ENCODE measurements around the gene HS6ST1.

Gene HS6ST1

DNA sequence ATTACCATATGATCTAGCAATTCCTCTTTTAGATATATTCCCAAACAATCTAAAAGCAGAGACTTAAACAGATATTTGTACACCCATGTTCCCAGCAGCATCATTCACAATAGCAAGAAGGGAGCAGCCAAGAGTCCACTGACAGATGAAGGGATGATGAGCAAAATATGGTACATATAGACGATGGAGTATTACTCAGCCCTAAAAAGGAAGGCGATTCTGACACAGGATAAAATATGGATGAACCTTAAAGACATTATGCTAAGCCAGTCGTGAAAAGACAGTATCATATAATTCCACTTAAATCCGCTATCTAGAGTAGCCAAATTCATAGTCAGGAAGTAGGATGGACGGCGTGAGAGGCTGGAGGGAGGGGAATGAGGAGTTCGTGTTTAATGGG lies 20.4 kb downstream of the HS6ST1 start:
- DNase-seq = no peak

DNA sequence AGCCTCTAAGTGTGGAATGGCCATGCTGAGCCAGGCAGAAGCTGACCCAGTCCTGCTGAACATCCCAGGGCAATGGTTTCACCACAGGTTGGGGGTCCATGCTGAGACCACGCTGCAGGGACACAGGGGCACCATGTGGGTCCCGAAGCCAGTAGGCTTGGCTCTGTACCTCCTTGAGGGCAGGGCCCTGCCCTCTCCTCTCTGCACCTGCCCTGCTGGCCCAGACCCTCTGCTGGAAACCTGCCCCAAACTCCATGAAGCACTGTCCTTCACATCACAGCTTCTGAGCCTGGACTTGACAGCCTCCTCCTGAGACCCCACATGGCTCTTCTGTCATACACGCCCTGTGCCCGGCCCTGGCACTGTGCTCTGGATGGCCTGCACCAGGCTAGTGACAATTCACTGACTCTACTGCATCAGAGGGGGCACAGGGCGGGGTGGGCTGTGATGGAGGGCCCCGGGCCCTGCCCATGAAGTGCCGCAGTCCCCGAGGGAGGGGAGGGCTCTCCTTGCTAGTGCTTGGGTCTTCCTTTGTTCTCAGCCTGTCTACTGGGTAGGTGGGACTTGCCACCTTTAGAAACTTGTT lies 24.7 kb downstream of the HS6ST1 start:
- no peak for DNase-seq

DNA sequence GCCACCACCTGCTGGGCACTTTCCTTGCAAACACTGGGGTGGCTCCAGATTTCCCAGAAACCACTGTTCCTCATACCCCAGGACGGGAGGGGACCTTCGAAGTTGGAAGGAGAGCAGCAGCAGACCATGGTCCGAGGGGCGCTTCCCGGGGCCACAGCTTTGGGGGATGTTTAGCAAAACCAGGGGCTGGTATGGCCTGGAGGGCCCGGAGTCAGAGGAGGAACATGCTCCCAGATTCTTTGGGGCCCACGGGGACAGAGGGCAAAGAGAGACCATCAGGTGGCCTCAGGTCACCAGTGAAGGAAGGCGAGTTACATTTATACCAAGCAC lies 25.3 kb downstream of the HS6ST1 start:
- DNase-seq = no peak

DNA sequence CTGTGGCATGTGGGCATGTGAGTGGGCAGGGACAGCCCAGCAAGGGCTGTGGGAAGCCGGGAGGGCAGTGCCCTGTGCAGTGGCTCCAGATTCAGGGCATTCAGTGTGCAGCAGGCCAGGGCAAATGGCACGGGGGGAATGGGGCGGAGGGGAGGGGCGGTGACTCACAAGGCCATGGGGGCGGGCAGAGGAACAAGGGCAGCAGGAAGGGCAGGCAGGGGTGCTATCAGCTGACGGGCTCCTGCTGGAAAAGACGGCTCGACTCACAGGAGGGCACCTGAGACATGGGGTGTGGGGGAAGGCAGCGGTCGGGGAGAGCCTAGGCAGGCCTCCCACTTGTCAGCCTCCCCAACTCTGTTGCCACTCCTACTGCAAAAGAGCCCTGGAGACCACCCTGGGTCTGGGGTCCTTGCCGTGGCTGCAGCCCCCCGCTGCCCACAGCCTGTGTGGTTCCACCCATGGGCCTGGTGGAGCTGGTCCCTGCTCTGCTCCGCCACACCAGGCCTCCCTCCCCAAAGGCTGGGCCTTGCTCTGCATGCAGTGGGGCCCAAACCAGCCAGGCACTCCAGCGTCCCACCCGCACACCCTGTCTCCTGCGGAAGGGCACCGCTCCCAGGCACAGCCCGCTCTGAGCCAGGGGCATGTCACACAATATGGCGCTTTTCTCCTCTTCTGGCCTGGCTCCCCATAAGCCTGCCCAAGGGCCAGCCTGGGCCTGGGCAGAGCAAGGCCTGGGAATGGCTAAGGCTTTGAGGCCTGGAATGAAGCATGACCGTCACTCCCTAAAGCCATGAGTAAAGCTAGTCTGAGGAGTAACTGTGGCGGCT lies 25.9 kb downstream of the HS6ST1 start:
- no peak for DNase-seq

DNA sequence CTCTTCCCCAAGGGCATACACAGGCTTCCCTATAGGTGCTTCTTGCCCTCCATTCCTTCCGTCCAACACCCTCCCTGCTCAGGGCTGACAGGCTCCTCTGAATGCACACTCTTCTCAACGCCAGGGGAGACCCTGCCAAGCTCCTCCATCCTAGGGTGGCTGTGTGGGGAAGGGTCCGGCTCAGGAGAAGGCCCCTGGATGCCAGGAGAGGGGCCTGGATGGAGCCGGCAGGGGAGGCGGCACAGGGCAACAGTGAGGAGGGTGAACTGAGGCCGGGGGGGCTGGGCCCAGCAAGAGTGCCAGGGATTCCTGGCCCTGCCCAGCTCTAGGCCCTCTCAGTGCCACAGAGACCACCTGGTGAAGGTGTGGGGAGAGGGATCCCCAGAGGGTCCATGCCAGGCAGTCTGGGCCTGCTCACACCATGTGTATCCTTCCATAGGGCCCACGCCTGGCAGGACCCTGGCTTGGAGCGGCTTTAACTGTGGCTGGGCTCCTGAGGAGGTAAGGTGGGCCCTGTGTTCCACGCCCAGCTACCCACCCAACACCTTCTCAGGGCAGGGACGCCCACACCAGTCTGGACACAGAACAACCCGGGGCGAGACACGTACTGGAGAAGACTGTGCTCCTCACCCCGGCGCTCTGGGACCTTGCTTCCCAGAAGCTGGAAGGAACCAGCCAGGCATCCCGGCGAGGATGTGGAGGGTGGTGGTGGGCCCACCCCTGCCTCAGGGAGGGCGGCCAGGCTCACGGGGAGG lies 26.6 kb downstream of the HS6ST1 start:
- no peak for DNase-seq

DNA sequence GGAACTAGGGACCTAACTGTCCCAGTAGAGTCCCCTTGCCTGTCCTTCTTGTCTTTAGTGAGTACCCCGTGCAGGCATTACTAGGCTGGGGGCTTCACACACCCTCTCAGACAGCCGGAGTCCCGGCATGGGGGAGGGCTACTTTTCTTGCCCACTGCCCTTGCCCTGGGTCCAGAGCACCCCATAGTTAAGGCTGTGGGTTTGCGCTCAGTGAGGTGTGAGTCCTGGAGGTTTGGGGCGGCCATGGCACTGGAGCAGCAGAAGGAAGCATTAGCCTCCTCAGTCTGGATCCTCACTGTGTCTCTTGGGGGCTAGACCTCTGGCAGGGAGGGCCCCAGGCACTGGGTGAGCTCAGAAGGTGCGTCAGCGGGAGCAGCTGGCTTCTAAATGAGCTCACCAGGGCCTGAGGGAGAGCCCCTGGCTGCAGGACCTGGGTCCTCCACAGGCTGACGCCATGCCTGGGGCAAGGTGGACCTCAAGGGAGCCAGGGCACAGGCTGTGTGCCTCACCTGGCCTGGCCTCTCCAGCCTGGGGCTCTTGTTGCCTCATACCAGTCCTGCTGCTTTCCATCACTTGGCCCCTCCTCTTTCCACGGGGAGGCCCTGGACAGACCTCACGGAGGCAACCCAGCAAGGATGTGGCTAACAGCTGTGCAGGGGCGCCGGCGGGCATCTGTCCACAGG lies 27.4 kb downstream of the HS6ST1 start:
- DNase-seq = no peak

DNA sequence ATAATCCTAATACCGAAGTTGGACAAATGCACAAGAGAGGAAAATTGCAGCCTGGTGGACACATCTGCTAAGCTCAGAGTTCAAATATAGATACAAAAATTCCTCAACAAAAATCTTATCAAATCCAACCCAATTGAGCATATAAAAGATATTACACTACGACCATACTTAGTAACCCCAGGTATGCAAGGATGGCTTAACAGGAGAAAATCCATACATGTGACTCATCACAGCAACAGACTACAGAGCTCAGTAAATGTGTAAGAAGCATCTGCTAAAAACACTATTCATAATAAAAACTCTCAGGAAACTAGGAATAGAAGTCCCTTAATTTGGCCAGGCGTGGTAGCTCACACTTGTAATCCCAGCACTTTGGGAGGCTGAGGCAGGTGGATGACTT lies 28.3 kb downstream of the HS6ST1 start:
- no peak for DNase-seq

DNA sequence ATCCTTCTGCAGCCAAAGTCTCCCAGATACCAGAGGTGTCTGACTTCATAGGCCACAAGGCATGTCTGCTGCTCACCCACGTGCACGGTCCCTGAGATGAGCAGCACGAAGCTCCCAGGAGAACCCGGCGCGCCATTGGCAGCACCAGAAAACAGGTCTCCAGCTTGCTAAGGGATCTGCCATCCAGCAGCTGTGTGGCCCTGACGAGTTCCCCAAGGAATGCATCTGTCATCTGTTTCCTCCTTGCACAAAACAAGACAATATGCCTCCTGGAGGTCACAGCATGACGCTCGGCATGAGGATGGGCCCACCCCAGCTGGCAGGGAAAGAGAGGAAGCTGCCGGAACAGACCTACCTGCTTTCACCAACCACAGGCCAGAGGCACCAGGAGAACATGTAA lies 29.2 kb downstream of the HS6ST1 start:
- no peak for DNase-seq

DNA sequence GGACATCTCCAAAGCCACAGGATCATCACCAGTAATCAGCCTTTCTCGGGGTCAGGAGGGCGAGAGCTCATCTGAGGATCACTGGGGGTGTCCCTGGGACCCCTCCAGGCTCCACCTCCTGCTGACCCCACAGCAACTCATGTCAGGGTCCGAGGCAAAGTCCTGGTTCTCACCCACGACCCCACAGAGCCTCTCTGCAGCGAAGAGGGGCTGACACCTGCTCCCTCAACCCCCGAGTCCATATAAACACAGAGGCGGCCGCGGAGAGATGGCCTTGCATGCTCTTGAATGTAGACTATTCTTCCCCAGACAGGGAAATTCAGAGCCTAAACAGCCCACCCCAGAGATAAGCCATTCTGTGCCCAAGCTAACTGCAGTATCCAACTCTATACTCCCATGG lies 29.9 kb downstream of the HS6ST1 start:
- no peak for DNase-seq

DNA sequence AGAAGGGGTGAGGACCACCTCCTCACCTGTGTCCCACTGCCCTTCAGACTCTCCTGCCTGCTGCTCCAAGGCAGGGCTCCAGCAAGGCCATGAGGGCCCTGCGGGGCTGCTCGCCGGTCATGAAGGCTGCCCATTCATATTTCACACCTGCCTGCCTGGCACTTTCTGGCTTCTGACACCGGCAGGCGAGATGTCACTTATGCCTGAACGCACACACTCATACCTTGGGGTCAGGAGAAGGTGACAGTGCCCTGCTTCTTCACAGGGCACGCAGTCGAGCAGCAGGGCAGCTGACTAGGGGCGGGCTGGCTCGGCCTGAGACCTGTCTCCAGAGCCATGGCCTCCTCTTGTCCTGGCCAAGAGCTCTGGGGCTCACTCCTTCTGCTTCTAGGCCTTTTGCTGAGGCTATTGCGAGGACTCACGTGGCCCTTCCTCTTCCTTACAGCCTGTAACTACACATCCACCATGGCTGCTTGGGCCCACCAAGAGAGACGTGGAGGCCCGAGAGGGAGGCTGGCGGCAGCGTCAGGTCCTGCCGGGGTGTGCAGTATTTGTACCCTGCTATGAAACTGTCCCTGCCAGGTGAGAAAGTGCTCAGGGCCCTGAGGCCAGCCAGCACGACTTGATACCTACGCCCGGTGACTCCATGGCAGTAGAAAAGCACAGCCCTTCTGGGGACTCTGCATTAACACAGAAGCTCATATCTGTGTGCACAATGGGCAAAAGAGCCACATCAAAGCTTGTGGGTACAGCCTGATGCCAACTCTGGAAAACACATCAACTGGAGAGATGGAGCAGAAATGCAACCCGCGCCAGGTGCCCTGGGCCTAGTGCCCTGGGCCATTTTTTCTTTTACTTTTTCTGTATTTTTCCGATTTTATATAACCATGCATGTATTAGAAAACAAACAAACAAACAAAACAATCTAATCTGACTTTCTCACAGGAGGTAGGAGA lies 30.6 kb downstream of the HS6ST1 start:
- DNase-seq = no peak

DNA sequence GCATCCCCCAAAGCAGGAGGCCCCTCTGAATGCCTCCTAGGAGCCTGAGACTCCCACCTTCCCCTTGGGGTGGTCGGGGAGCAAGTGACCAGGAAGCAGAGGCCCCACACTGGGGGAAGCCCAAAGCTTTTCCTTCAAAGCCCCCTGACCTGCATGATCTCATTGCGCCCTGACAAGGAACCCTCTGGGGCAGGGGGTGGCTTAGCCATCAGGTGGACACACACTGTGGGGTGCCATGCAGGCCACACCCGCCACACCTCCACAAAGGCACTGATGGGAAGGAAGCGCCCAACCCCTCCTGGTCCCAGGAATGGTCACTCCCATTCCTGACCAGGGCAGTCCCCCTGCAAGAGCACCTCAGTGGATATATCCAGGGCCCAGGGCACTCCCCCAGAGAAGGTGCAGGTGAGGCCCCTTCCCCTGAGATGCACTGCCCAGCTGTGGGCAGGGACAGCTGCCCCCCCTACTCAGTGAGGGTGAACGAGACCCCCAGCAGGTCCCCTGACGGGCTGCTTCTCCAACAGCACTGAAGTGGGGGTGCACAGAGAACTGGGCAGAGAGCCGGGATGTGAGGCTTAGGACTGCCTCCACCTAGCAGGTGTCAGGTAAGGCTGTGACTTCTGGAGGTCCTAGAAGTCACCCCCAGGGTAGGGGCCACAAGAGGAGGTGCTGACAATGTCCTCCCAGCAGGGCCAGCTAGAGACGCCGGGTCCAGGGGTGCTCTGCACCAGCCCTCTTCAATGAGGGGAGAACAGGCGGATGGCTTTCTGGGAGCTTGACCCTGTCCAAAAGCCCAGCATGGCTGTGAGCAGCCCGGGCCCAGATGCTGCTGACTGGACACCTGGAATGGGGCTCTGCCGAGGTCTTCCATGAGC lies 31.5 kb downstream of the HS6ST1 start:
- DNase-seq = no peak

DNA sequence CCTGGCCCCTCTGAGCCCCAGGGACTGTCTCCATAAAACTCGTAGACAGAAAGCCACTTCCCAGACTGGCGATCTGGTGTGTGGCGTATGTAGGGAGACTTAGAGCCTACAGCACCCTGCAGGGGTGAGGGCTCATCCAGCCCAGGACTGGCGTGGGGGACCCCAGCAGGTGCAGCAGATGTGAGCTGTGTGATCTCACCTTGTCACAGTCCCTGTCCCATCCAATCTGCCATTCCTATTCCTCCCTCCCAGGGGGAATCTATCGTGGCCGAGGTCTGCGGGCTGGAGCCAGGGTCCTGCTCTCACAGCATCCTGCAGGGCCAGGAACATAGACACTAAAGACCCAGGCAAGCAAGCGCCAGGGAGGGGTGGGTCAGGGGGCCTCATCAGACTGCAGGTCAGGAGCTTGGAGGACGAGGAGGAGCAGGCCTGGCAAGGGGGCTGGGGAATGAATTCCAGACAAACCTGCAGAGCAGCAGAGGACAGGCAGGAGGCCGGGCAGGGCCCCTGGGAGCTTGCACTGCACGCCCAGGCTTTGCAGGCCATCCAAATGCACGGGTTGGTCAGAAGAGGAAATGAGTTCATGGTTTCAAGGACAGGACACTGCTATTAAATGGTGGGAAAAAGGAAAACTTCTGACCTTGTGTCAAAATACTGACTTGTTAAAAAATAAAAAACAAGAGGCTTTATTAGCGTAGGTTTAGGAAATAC lies 32.5 kb downstream of the HS6ST1 start:
- DNase-seq = no peak

DNA sequence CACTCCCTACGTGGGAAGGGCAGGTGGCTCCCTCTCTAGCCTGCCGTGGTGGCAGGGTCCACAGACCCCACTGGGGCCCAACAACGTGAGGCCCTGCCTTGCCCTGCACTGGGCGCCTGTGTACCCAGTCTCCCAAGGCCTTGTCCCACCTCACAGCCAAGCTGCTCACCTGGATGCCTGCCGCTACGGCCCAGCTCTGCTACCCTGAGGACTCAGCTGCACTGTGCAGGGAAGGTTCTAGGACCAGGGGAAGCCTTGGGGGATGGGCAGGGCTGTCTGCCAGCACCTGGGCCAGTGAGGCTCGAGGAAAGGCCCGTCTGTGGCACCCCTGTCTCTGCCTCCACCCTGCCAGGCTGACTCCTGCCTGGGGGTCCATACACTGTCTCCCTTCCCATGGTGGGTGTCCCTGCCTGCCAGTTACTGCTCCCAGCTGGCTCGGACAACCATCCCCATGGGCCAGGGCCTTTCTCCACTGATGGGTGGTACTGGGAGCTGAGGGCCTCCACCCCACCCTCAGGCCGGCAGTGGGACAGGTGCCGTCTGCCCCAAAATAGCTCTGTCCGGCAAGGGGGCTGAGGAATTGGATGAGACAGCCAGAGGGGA lies 33.2 kb downstream of the HS6ST1 start:
- DNase-seq = no peak

DNA sequence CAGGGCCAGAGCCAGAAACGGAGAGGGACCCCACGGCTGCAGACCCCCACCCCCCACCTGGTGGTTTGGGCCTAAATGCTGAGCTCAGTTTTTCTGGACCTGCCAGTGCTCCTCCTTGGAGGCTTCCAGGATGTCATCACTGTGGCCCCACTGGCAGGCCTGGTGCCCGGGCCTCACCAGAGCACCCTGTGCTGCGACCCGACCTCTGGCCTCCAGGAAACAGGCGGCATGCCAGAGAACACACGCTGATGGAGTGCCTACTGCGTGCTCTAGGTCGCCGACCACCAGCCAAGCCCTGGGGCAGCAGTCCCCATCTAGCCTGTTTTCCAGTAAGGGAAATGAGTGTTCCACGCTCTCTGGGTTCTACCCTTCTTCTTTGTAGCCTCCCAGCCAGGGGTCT lies 33.8 kb downstream of the HS6ST1 start:
- DNase-seq = no peak

DNA sequence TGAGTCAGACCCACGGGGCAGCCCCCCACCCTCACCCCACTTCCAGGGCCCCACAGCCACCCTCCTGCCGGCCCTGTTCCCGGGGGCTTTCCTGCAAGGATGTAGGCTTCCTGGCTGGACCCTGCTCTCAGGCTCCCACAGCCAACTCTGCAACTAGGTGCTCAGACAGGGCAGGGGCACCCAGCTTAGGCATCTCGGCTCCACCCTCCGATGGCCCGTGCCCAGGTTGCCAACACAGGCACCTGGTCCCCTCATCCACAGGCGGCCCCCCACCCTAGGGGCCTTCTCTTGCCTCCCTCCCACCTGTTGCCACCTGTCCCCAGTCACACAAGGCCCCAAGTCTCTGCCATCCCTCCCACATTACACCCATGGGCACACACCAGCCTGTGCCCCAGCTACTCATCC lies 34.6 kb downstream of the HS6ST1 start:
- DNase-seq = no peak

DNA sequence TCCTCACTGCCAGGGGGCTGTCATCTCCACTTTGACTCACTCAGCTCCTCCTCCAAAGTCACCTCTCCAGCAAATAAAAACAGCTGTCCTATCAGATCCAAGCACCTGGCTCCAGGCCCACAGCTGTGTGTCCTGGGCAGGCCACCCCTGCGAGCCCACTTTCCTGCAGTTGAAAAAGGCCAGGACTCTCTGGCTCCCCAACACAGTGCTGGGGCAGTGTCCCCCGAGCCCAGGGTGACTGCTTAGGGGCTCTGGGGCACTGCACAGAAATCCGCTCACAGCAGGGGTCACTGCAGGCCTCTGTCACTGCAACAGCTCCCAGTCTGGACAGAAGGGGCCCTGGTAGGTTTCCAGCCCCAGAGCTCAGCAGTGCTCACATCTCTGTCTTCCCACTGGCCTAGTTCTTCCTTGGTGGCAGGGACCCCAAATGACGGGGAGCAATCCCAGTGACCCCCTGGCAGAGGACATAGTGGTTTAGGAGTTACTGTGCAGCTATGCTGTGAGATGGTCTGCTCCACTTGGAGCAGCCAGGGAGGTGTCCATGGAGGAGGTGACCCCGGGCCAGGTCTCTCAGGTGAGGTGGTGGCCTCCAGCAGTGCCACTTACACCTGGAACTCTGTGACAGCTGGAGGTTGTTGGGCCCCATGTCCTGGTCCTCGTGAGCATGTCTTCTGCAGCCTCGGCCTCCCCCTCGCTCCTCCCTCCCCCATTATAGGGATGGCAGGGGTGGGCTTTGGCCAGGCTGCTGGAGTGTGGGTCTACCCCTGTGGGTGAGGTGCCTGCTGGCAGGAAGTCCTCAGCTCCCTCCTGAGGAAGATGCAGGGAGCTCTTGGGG lies 35.5 kb downstream of the HS6ST1 start:
- DNase-seq = no peak

DNA sequence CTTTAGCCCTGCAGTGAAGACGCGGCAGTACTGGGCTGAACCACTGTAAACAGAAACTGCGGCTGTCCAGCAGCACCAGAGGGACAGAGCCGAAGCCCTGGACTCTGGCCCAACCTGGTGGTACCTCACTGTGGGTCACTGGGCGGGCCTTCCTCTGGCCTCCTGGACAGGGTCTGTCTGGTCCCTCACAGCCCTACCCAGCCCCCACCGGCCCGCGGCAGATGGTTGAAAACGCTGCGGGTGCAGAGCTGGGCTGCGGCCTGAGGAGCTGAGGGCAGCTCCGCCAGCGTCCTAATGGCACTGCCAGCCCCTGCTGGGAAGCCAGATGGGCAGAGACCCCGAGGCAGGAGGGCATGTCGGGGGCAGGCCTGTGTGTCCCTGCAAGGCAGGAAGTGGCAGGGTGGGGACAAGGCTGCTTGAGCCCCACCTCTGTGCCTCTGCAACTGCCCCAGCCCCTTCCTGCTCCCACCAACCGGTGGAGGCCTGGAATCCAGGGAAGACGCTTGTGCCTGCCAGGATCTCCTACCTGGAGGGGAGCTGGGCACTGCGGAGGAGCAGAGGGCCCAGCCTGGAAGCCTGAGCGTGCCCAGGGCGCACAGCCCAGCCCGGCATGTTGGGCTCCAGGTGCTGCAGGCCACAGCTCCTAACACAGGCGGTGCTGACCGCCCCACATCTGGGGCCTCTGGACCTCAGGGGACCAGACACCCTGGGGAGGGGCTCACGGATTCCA lies 36.3 kb downstream of the HS6ST1 start:
- DNase-seq = no peak

DNA sequence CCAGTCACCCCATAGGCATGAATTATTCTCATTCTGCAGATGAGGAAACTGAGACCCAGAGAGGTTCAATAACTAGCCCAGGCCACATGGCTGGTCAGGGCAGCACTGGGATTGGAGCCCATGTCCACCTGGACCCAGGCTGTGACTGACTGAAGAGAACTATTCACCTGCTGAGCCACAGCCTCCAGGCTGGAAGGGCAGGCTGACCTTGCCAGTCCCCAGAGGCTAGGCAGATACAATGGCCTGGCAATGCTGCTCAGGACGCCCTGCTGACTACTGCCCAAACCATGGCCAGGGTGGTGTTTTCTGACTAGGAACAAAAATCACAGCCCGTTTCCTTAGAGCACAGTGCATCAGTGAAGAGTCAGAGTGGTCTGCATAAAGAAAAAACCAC lies 36.8 kb downstream of the HS6ST1 start:
- no peak for DNase-seq

DNA sequence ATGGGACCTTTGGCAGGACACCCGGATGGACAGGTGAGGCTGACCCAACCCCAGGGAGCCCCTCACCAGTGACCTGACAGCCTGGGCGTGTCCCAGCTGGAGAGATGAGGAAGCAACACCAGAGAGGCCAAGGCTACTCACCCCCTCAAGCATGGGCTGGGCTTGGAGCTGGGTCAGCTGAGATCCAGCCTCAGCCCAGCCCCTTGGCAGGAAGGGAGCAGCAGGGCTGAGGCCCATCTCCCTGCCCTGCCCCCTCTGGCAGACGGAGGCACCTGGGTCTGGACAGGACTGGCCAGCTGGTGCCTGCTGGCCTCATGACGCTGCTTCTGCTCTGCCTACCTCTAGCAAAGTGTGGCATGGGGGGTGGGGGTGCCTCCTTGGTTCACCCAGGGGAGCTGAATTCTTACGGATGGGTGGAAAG lies 37.8 kb downstream of the HS6ST1 start:
- DNase-seq = no peak
